Astrocyte of the spinal cord (primary cell): ENCODE measurements around the gene VWA5B2.
A peak's percentile ranks its signal among the peaks of the same experiment; 100 is the strongest.

Source experiments
- DNase-seq: peaks from one replicate; pipeline ENCODE4 v3.0.0; 2011; ENCODE audit warnings: low read depth, low spot score
- H3K4me3 ChIP-seq: 2 replicates; pipeline ENCODE4 v1.5.1; 2011; ENCODE audit warnings: low read depth, mild to moderate bottlenecking, low read length, moderate library complexity
- in situ Hi-C: cut with HindIII; loops from 2 replicates; pipeline ENCODE4 v1.10.0; 2017; ENCODE audit warnings: low sequenced_read_pairs
- TF ChIP-seq, protein P1 (sequence below): IDR thresholded peaks from 2 replicates; pipeline ENCODE4 v1.5.1; 2012; ENCODE audit warnings: low read depth, mild to moderate bottlenecking, low read length, inconsistent platforms

VWA5B2 gene

DNA sequence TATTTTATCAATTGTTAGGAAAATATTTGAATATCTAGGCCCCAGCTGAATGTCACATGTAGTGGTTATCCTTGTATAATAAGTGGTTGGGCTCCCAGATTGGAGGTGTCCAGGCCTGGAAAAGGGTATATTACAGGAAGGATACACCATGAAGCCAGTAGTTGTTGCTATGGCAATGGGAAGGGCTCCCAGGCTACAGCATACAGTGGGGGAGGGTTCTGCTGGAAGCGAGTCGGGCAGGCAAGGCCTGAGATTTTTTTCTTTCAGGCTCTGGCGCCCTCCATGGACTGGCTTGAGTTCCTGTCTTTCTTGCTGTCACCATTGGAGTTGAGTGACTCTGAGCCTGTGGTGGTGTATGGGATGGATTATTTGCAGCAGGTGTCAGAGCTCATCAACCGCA lies 55.3 kb downstream of the VWA5B2 start:
- TF ChIP-seq, protein P1, sequence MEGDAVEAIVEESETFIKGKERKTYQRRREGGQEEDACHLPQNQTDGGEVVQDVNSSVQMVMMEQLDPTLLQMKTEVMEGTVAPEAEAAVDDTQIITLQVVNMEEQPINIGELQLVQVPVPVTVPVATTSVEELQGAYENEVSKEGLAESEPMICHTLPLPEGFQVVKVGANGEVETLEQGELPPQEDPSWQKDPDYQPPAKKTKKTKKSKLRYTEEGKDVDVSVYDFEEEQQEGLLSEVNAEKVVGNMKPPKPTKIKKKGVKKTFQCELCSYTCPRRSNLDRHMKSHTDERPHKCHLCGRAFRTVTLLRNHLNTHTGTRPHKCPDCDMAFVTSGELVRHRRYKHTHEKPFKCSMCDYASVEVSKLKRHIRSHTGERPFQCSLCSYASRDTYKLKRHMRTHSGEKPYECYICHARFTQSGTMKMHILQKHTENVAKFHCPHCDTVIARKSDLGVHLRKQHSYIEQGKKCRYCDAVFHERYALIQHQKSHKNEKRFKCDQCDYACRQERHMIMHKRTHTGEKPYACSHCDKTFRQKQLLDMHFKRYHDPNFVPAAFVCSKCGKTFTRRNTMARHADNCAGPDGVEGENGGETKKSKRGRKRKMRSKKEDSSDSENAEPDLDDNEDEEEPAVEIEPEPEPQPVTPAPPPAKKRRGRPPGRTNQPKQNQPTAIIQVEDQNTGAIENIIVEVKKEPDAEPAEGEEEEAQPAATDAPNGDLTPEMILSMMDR = peak; percentile 55
- H3K4me3 ChIP-seq = no peak overlapping the region
- in situ Hi-C loops = no loop called here
- DNase-seq = peak; percentile 65

DNA sequence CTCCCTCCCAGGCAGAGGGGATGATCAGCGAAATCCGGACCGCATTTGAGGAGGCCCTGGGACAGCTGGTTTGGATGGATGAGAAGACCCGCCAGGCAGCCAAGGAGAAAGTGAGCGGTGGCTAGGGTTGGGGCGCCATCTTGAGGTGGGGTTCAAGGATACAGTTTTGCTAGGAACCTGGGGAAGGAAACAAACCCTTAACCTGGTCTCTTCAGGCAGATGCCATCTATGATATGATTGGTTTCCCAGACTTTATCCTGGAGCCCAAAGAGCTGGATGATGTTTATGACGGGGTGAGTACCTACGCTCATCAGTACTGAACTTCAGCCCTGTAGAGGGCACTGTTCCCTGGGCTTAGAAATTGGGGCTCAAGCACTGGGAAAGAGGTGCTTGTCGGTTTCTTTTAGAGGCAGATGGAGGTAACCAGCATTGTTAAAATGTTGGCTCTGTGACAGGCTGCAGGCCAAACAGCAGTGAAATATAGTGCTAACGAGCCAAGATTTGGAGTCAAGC lies 60.1 kb downstream of the VWA5B2 start:
- TF ChIP-seq, protein P1 = peak; percentile 63
- in situ Hi-C loops = no loop called here
- peak; percentile 27 for DNase-seq
- no peak overlapping the region for H3K4me3 ChIP-seq

DNA sequence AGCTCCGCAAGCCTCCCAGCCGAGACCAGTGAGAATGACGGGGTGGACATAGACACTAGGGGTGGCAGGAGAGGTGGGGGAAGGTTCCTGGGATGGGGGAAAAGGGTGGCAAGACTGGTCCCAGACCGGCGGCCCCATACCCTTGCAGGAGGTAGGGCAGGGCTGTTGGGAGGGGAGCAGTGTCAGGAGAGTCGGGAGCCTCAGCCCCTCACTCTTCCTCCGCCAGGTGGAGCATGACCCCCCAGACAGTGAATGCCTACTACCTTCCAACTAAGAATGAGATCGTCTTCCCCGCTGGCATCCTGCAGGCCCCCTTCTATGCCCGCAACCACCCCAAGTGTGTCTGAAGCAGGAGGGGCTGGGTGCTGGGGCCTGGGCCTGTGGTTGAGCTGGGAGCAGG lies 60.9 kb downstream of the VWA5B2 start:
- in situ Hi-C loops = no loop called here
- TF ChIP-seq, protein P1 = no peak
- DNase-seq = no peak
- no peak overlapping the region for H3K4me3 ChIP-seq

DNA sequence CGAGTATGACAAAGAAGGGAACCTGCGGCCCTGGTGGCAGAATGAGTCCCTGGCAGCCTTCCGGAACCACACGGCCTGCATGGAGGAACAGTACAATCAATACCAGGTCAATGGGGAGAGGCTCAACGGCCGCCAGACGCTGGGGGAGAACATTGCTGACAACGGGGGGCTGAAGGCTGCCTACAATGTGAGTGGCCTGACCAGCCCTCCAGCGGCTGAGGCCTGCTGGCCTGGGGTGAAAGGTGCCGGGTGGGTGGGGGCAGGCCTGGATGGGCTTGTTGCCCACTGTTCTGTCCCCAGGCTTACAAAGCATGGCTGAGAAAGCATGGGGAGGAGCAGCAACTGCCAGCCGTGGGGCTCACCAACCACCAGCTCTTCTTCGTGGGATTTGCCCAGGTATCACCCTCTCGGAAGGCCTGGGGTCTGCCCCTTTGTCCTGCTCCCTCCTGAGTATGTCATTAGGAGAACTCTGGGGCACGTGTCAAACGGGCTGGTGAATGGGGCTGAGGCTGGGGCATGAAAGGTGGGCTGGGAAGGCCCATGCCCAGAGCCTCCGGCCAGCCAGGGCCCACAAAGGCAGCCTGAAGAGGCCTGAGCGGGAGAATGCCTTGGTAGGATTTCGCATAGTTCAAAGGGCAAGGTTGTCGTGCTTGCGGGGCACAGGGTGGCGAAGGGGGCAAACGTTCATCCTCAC lies 61.8 kb downstream of the VWA5B2 start:
- DNase-seq = no peak
- in situ Hi-C loops = no loop called here

More for the DNA sequence above, 61.8 kb downstream of the VWA5B2 start:
- no peak overlapping the region for H3K4me3 ChIP-seq
- TF ChIP-seq, protein P1 = no peak
